GM23338 (cell line): ENCODE measurements around the gene MYOM1.

ENCODE experiments used
- CTCF ChIP-seq, 2 experiments: fragments of 200-600 bp in 1 of 2; sonication (generic) in 1 of 2; conservative IDR thresholded peaks; 2 replicates each; pipeline versions ENCODE4 v1.5.1 to v1.6.1; 2016 to 2017; ENCODE audit warnings: antibody characterized with exemption in 2 of 2, low read depth in 2 of 2, mild to moderate bottlenecking in 2 of 2, moderate library complexity in 1 of 2
- JUNB ChIP-seq: IDR thresholded peaks from one replicate; pipeline ENCODE4 v1.6.1; 2016; ENCODE audit warnings: antibody characterized with exemption; ENCODE audit not compliant: unreplicated experiment
- NANOG ChIP-seq: IDR thresholded peaks from 2 replicates; pipeline ENCODE4 v1.6.1; 2016; ENCODE audit warnings: antibody characterized with exemption, borderline replicate concordance
- POLR2AphosphoS5 ChIP-seq: IDR thresholded peaks from 2 replicates; pipeline ENCODE4 v1.6.1; 2016; ENCODE audit warnings: antibody characterized with exemption, low read depth

GRCh38 chr18:3054780-3055179 lies 165.0 kb downstream of the MYOM1 start:
- no peak for TF ChIP-seq CTCF (conservative IDR thresholded peaks at IDR 0.05; ENCODE audit: low read depth in 2 of 2)
- no peak for TF ChIP-seq JUNB
- no peak for TF ChIP-seq POLR2AphosphoS5
- TF ChIP-seq NANOG: no peak
